Muscle of arm (tissue), 12 donors: ENCODE data around the gene NPTN. TPM values are rescaled to one million over a fixed set of nuclear protein-coding genes. Genes with fewer than 3 reads are reported as not detected.

Experiments used
- DNase-seq: peaks from one replicate; pipeline ENCODE4 v3.0.0-alpha.2; 2013
- polyA plus RNA-seq, 12 donors: library from polyadenylated mRNA; unstranded; fragments of 120-200 nt; gene quantifications; one replicate each; pipeline ENCODE4 v1.2.1, GENCODE V29; 2013; ENCODE audit not compliant: insufficient read length in 12 of 12

Gene NPTN
- polyA plus RNA-seq, 12 donors = 71.4 to 115 (median 88.4) TPM; not detected in 1

- DNase-seq = no peak
These were observed 114.1 kb downstream of the NPTN start for GRCh38 chr15:73518876-73519733.

DNA sequence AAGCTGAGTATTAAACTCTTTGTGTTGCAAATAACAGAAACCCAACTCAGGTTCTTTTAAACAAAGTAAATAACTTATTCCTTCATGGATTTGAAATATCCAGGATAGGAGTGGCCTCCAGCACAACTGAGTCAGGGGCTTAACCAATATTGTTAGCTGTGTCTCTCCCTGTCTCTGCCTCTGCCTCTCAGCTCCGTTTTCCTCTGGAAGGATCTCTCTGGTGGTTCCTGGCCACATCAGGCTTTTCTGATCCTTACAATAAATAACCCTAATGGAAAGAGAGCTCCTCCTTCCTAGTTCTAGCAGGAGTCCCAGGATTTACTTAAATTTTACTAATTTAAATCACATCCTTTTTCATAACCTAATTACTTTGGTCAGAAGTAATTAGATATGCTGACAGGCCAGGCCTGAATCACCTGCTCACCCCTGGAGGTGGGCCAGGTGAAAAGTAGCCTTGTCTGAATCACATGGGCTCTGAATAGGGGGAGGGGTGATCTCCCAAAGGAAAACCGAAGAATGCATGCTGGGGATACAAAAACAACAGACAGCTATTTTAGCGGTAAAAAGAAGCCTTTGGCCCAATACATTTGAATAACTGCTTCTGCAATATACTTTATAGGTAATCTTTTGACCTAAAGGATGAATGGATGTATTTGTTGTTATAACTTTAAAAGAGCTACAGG lies 114.9 kb downstream of the NPTN start:
- DNase-seq = no peak

- no peak for DNase-seq
These were observed 115.6 kb downstream of the NPTN start for GRCh38 chr15:73517566-73517965.

GRCh38 chr15:73515527-73515926 lies 117.7 kb downstream of the NPTN start:
- peak; percentile 0 for DNase-seq

Other genes with a start within 250 kb of the NPTN start
- gene REC114, start 190.2 kb downstream of the NPTN start, polyA plus RNA-seq = not detected
- gene CD276, start 51.0 kb upstream of the NPTN start, polyA plus RNA-seq = 100 to 1,000 TPM in 11 of 12 donors, not detected in 1; 103 to 157 (median 128) TPM
- gene INSYN1, start 120.0 kb upstream of the NPTN start, polyA plus RNA-seq = 10 to 100 TPM in 2 of 12 donors, 1 to 10 TPM in 9, not detected in 1; 1.9 to 15.8 (median 4.4) TPM
- not detected for gene TBC1D21, start 240.2 kb upstream of the NPTN start, polyA plus RNA-seq